Measurements from ENCODE around the gene DLGAP5.

The DLGAP5 gene

GRCh38 chr14:55103971-55104954, 87.1 kb downstream of the DLGAP5 start:
- H3K27me3 ChIP-seq (ENCODE audit: control insufficient read depth, low read length), result no peaks in the 10 kb centered on the region
- H3K4me2 ChIP-seq (ENCODE audit: low read length), result no peak overlapping the region
- H3K79me2 ChIP-seq (ENCODE audit: control insufficient read depth, low read length), result no peaks in the 10 kb centered on the region
- H3K9me2 ChIP-seq (replicated peaks; ENCODE audit: control insufficient read depth, low read length), result no peaks in the 10 kb centered on the region
- H4K20me1 ChIP-seq (ENCODE audit: control insufficient read depth, insufficient read depth, low read depth, low read length), result no peaks in the 10 kb centered on the region
- H3K4me3 ChIP-seq (ENCODE audit: low read length), result no peak overlapping the region
- peaks cover 27% of the 10 kb centered on the region for H3K4me1 ChIP-seq (ENCODE audit: control insufficient read depth, low read length)
- H3F3A ChIP-seq (ENCODE audit: control insufficient read depth, insufficient read depth), result no peaks in the 10 kb centered on the region
- no peak overlapping the region for H3K27ac ChIP-seq (ENCODE audit: low read depth, low read length)
- TF ChIP-seq EZH2phosphoT487 (IDR thresholded peaks at IDR 0.05; ENCODE audit: borderline replicate concordance, low read length) (no peak), CTCF (IDR thresholded peaks at IDR 0.05; ENCODE audit: low read depth, low read length, poor library complexity, severe bottlenecking) (no peak)
- no peaks in the 10 kb centered on the region for H3K36me3 ChIP-seq (ENCODE audit: control insufficient read depth, low read length)
- peaks cover 8% of the 10 kb centered on the region for H3K9me3 ChIP-seq (ENCODE audit: control insufficient read depth, insufficient read depth, low read length)

GRCh38 chr14:55103005-55103640, 88.3 kb downstream of the DLGAP5 start:
- TF ChIP-seq CTCF (IDR thresholded peaks at IDR 0.05; ENCODE audit: low read depth, low read length, poor library complexity, severe bottlenecking), result no peak
- Histone ChIP-seq H3K36me3 (ENCODE audit: control insufficient read depth, low read length) (no peaks in the 10 kb centered on the region), H3K27me3 (ENCODE audit: control insufficient read depth, low read length) (no peaks in the 10 kb centered on the region), H3K9me3 (ENCODE audit: control insufficient read depth, insufficient read depth, low read length) (peaks cover 8% of the 10 kb centered on the region), H3K4me1 (ENCODE audit: control insufficient read depth, low read length) (peaks cover 30% of the 10 kb centered on the region), H3K79me2 (ENCODE audit: control insufficient read depth, low read length) (no peaks in the 10 kb centered on the region), H3K9me2 (replicated peaks; ENCODE audit: control insufficient read depth, low read length) (no peaks in the 10 kb centered on the region), H3K27ac (ENCODE audit: low read depth, low read length) (0 out of 2 replicates have a peak overlapping the region, but pooled peaks have one; percentile 22), H4K20me1 (ENCODE audit: control insufficient read depth, insufficient read depth, low read depth, low read length) (no peaks in the 10 kb centered on the region), H3K4me3 (ENCODE audit: low read length) (peak overlapping the region; percentile 36), H3K4me2 (ENCODE audit: low read length) (peak overlapping the region; percentile 53), H3F3A (ENCODE audit: control insufficient read depth, insufficient read depth) (no peaks in the 10 kb centered on the region)

GRCh38 chr14:55102141-55102621, 89.2 kb downstream of the DLGAP5 start:
- Histone ChIP-seq H3K27ac (ENCODE audit: low read depth, low read length) (peak overlapping the region; percentile 22; the same call in 1 of the 2 replicates), H4K20me1 (ENCODE audit: control insufficient read depth, insufficient read depth, low read depth, low read length) (no peaks in the 10 kb centered on the region), H3K4me2 (ENCODE audit: low read length) (peak overlapping the region; percentile 53), H3K36me3 (ENCODE audit: control insufficient read depth, low read length) (no peaks in the 10 kb centered on the region), H3K9me2 (replicated peaks; ENCODE audit: control insufficient read depth, low read length) (no peaks in the 10 kb centered on the region), H3K4me1 (ENCODE audit: control insufficient read depth, low read length) (peaks cover 30% of the 10 kb centered on the region), H3F3A (ENCODE audit: control insufficient read depth, insufficient read depth) (no peaks in the 10 kb centered on the region), H3K79me2 (ENCODE audit: control insufficient read depth, low read length) (no peaks in the 10 kb centered on the region), H3K4me3 (ENCODE audit: low read length) (peak overlapping the region; percentile 36), H3K9me3 (ENCODE audit: control insufficient read depth, insufficient read depth, low read length) (peaks cover 8% of the 10 kb centered on the region), H3K27me3 (ENCODE audit: control insufficient read depth, low read length) (no peaks in the 10 kb centered on the region)
- TF ChIP-seq CTCF (IDR thresholded peaks at IDR 0.05; ENCODE audit: low read depth, low read length, poor library complexity, severe bottlenecking) (no peak), EZH2phosphoT487 (IDR thresholded peaks at IDR 0.05; ENCODE audit: borderline replicate concordance, low read length) (no peak)
